HUES64 (cell line): Measurements from ENCODE around the gene NTRK3. TPM values are rescaled to one million over a fixed set of nuclear protein-coding genes. Genes with fewer than 3 reads are reported as not detected.

Experiments used
- H3K27ac ChIP-seq: 2 replicates; pipeline ENCODE4 v1.7.0; 2013; ENCODE audit warnings: low read depth, low read length, inconsistent platforms
- H3K27me3 ChIP-seq: 2 replicates; pipeline ENCODE4 v1.6.1; 2013; ENCODE audit warnings: mild to moderate bottlenecking, low read length; ENCODE audit not compliant: insufficient read depth
- H3K36me3 ChIP-seq: 2 replicates; pipeline ENCODE4 v1.6.1; 2013; ENCODE audit warnings: mild to moderate bottlenecking, low read length; ENCODE audit not compliant: insufficient read depth
- H3K4me1 ChIP-seq: 2 replicates; pipeline ENCODE4 v1.6.1; 2013; ENCODE audit warnings: mild to moderate bottlenecking, low read length, moderate library complexity; ENCODE audit not compliant: insufficient read depth
- H3K4me3 ChIP-seq: 2 replicates; pipeline ENCODE4 v1.5.1; 2013; ENCODE audit warnings: mild to moderate bottlenecking, low read length, moderate library complexity
- H3K9ac ChIP-seq: 2 replicates; pipeline ENCODE4 v1.6.1; 2013; ENCODE audit warnings: mild to moderate bottlenecking, low read depth, low read length
- H3K9me3 ChIP-seq: 2 replicates; pipeline ENCODE4 v1.6.1; 2013; ENCODE audit warnings: low read depth, low read length; ENCODE audit not compliant: insufficient read depth
- WGBS: fragments of 150-250, 120-280 bp; methylation state at CpG from one replicate; pipeline ENCODE4 v1.1.7; 2013; ENCODE audit warnings: missing lambda C conversion rate; 5-methylcytosine and 5-hydroxymethylcytosine counted together
- polyA plus RNA-seq, 2 experiments: library from polyadenylated mRNA; stranded (reverse); fragments of 50-300 nt; gene quantifications; one replicate each; pipeline ENCODE4 v1.2.3, GENCODE V29; 2013

The NTRK3 gene
- 2.2 TPM for polyA plus RNA-seq (2013, experiment 1 of 2)
- polyA plus RNA-seq (2013, experiment 2 of 2), result 2.0 TPM

- Histone ChIP-seq H3K36me3 (no peaks in the 10 kb centered on the region), H3K27ac (no peak within 1 kb of the TSS; the same call in 1 of the 2 replicates), H3K27me3 (peaks cover 54% of the 10 kb centered on the region), H3K9me3 (no peaks in the 10 kb centered on the region), H3K4me1 (peaks cover 4% of the 10 kb centered on the region; the same call in 1 of the 2 replicates), H3K9ac (peak within 1 kb of the TSS; percentile 58), H3K4me3 (peak within 1 kb of the TSS; percentile 68)
- under 1% methylated on average over 81 of the region's 95 CpGs for WGBS
Measured at GRCh38 chr15:88256279-88257230, at the start of gene NTRK3. TSS of gene NTRK3 (minus strand) at chr15:88256739. CDS start at chr15:88256153, 586 bp downstream.

GRCh38 chr15:88303395-88303794 is 46.9 kb upstream of the NTRK3 start:
- H3K4me3 ChIP-seq, result no peak overlapping the region
- no peaks in the 10 kb centered on the region for H3K9me3 ChIP-seq
- no peaks in the 10 kb centered on the region for H3K36me3 ChIP-seq
- H3K27ac ChIP-seq, result no peak overlapping the region
- no peaks in the 10 kb centered on the region for H3K27me3 ChIP-seq
- peaks cover 10% of the 10 kb centered on the region for H3K4me1 ChIP-seq
- H3K9ac ChIP-seq, result no peak overlapping the region

- H3K9ac ChIP-seq, result no peak overlapping the region
- H3K27me3 ChIP-seq, result no peaks in the 10 kb centered on the region
- no peaks in the 10 kb centered on the region for H3K36me3 ChIP-seq
- no peaks in the 10 kb centered on the region for H3K9me3 ChIP-seq
- no peak overlapping the region for H3K27ac ChIP-seq
- WGBS, result 86% methylated on average over 3 of the region's 3 CpGs
- no peak overlapping the region for H3K4me3 ChIP-seq
- H3K4me1 ChIP-seq, result peaks cover 10% of the 10 kb centered on the region
Measured at GRCh38 chr15:88302373-88302772, 45.8 kb upstream of the NTRK3 start.

GRCh38 chr15:88301311-88301710 is 44.8 kb upstream of the NTRK3 start:
- Histone ChIP-seq H3K9me3 (no peaks in the 10 kb centered on the region), H3K9ac (no peak overlapping the region), H3K27me3 (no peaks in the 10 kb centered on the region), H3K4me3 (no peak overlapping the region), H3K4me1 (peaks cover 10% of the 10 kb centered on the region), H3K27ac (no peak overlapping the region), H3K36me3 (no peaks in the 10 kb centered on the region)
- WGBS, result 81% methylated on average over 2 of the region's 2 CpGs

GRCh38 chr15:88300861-88301260 is 44.3 kb upstream of the NTRK3 start:
- no peaks in the 10 kb centered on the region for H3K9me3 ChIP-seq
- H3K4me1 ChIP-seq, result peaks cover 10% of the 10 kb centered on the region
- no peaks in the 10 kb centered on the region for H3K27me3 ChIP-seq
- H3K9ac ChIP-seq, result no peak overlapping the region
- no peak overlapping the region for H3K27ac ChIP-seq
- no peaks in the 10 kb centered on the region for H3K36me3 ChIP-seq
- no peak overlapping the region for H3K4me3 ChIP-seq
- 96% methylated on average over 4 of the region's 4 CpGs for WGBS

- H3K9me3 ChIP-seq, result no peaks in the 10 kb centered on the region
- H3K36me3 ChIP-seq, result no peaks in the 10 kb centered on the region
- H3K4me3 ChIP-seq, result no peak overlapping the region
- no peak overlapping the region for H3K9ac ChIP-seq
- H3K4me1 ChIP-seq, result peaks cover 10% of the 10 kb centered on the region
- no peak overlapping the region for H3K27ac ChIP-seq
- no peaks in the 10 kb centered on the region for H3K27me3 ChIP-seq
- WGBS, result 79% methylated on average over 8 of the region's 8 CpGs
Measured at GRCh38 chr15:88300089-88300488, 43.5 kb upstream of the NTRK3 start.

GRCh38 chr15:88299497-88299896 is 43.0 kb upstream of the NTRK3 start:
- Histone ChIP-seq H3K9me3 (no peaks in the 10 kb centered on the region), H3K9ac (no peak overlapping the region), H3K4me3 (no peak overlapping the region), H3K27ac (no peak overlapping the region), H3K27me3 (no peaks in the 10 kb centered on the region), H3K36me3 (no peaks in the 10 kb centered on the region), H3K4me1 (peaks cover 10% of the 10 kb centered on the region)
- 62% methylated on average over 4 of the region's 4 CpGs for WGBS

- Histone ChIP-seq H3K36me3 (no peaks in the 10 kb centered on the region), H3K4me3 (no peak overlapping the region), H3K27ac (no peak overlapping the region), H3K9ac (no peak overlapping the region), H3K4me1 (peaks cover 4% of the 10 kb centered on the region; the same call in 1 of the 2 replicates), H3K9me3 (no peaks in the 10 kb centered on the region), H3K27me3 (no peaks in the 10 kb centered on the region)
- WGBS, result 91% methylated on average over 4 of the region's 4 CpGs
Measured at GRCh38 chr15:88288661-88289060, 32.1 kb upstream of the NTRK3 start.

- Histone ChIP-seq H3K9me3 (no peaks in the 10 kb centered on the region), H3K4me3 (no peak overlapping the region), H3K27ac (no peak overlapping the region), H3K9ac (no peak overlapping the region), H3K36me3 (no peaks in the 10 kb centered on the region), H3K27me3 (no peaks in the 10 kb centered on the region), H3K4me1 (peaks cover 6% of the 10 kb centered on the region; the same call in 1 of the 2 replicates)
- WGBS, result 94% methylated on average over 10 of the region's 10 CpGs
Measured at GRCh38 chr15:88288206-88288605, 31.7 kb upstream of the NTRK3 start.

- peaks cover 15% of the 10 kb centered on the region for H3K4me1 ChIP-seq
- H3K27ac ChIP-seq, result no peak overlapping the region
- 60% methylated on average over 15 of the region's 15 CpGs for WGBS
- no peak overlapping the region for H3K4me3 ChIP-seq
- no peaks in the 10 kb centered on the region for H3K27me3 ChIP-seq
- H3K9me3 ChIP-seq, result no peaks in the 10 kb centered on the region
- no peak overlapping the region for H3K9ac ChIP-seq
- H3K36me3 ChIP-seq, result no peaks in the 10 kb centered on the region
Measured at GRCh38 chr15:88284318-88284998, 27.9 kb upstream of the NTRK3 start.

- H3K4me1 ChIP-seq, result peaks cover 15% of the 10 kb centered on the region
- no peak overlapping the region for H3K9ac ChIP-seq
- H3K27ac ChIP-seq, result no peak overlapping the region
- H3K9me3 ChIP-seq, result no peaks in the 10 kb centered on the region
- H3K27me3 ChIP-seq, result no peaks in the 10 kb centered on the region; the same call in 1 of the 2 replicates
- WGBS, result 60% methylated on average over 5 of the region's 5 CpGs
- no peak overlapping the region for H3K4me3 ChIP-seq
- no peaks in the 10 kb centered on the region for H3K36me3 ChIP-seq
Measured at GRCh38 chr15:88282614-88283013, 26.1 kb upstream of the NTRK3 start.
